Right ventricle myocardium superior (tissue), 1 donor: ENCODE data around the gene DHDH. TPM values are rescaled to one million over a fixed set of nuclear protein-coding genes. Genes with fewer than 3 reads are reported as not detected.

Source experiments
- ATAC-seq: fragments of 200-7000 bp; cut with Tn5 transposase; one replicate; pipeline ENCODE4 v1.9.1; 2020; ENCODE audit warnings: mild to moderate bottlenecking; ENCODE audit not compliant: poor library complexity
- DNase-seq: peaks from one replicate; pipeline ENCODE4 v3.0.0-alpha.2; 2020
- intact Hi-C: fragments of 100-400 bp; cut with DNase I; formaldehyde crosslinking; loops from one replicate; pipeline ENCODE4 v1.11.2; 2022
- total RNA-seq: library from RNA; stranded (reverse); fragmentation: NEBNext Ultra II Directional; extraction: Animal tissue kit (Norgen Biotek cat#: 25700); gene quantifications from one replicate; pipeline ENCODE4 v1.2.1, GENCODE V29; 2021
- donor health status: DM: no; HTN: yes; CAD: no; lungs with severe emphysema.

Gene DHDH
- total RNA-seq, 1 donor from 2014 or later = not detected

DNA sequence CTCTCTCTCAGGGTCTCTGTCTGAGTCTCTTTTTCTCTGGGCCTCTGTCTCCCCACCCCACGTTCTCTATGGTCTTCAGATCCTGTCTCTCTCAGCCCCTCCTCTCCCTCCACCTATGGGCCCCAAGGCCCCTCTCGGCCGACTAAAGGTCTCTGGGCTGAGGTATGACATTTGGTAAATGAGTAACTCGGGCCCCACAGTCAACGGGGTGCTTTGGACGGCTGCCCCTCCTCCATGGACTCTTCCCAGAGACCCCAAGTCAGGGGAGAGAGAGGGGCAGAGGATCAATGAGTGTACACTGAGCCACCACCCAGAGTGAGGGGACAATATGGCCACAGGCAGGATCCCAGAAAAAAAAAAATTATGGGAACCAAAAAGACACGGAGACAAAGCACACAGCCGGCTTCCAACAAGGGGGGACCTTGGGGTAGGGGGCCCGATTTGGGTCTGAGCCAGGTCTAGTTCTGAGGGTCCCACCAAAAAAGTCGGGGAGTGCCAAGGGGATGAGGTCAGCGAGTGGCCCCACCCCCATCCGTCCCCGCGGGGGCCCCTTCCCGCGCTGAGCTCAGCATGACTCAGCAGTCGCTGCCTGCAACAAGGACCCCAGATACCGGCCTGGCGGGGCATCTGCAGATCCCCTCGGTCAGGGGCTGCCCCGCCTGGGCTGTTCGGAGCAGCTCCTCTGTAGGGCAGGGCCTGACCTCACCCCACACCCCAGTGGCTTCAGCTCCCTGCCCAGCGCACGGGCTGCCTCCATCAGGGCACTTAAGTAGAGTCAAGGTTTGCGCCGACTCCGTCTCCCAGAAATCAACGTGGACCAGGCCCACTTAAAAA, 30.1 kb downstream of the DHDH start:
- intact Hi-C loops = no loop called here

DNA sequence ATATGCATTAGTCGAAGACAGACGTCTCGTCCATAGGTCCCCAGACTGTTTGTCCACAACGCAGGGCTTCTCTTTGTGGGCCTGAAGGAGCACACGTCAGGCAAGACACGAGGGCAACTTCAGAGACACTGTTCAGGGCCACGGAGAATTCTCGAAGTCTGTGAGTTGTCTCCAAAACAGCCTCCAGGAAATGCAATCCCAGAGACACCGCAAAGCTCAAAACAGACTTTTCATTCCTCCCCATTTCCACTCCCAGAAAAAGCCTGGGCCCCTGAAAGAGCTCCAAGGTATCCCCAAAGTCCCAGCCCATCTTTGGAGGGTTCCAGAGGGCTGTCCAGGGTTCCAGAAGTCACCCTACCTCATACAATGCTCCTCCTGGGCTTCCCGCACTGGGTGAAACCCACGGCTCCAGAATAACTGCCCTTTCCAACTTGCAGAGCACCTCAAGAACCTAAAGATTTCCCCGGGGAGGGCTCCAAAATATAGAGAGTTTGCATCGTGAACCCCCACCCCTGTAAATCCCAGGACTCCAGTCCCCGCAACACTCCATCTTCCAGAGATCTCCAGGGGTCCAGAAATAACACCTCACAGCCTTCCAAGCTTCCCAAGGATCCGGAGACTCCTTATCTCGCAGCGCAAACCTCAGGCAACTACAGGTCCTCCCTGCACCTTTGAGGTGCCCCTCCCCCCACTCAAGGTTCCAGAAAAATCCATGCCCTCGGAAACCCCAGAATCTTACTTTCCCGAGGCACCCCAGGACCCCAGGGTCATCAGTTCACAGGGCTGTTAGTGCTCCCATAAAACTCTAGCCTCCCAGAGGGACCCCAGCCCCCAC, 30.9 kb downstream of the DHDH start:
- DNase-seq (no peak), ATAC-seq (no peak)
- intact Hi-C loops = loop anchor here (5.0 kb wide), 1 partner anchor 92 kb away; the partner anchor contains the start of gene PPP1R15A

More for the DNA sequence above, 30.1 kb downstream of the DHDH start:
- ATAC-seq (peak; percentile 22), DNase-seq (peak; percentile 85)

DNA sequence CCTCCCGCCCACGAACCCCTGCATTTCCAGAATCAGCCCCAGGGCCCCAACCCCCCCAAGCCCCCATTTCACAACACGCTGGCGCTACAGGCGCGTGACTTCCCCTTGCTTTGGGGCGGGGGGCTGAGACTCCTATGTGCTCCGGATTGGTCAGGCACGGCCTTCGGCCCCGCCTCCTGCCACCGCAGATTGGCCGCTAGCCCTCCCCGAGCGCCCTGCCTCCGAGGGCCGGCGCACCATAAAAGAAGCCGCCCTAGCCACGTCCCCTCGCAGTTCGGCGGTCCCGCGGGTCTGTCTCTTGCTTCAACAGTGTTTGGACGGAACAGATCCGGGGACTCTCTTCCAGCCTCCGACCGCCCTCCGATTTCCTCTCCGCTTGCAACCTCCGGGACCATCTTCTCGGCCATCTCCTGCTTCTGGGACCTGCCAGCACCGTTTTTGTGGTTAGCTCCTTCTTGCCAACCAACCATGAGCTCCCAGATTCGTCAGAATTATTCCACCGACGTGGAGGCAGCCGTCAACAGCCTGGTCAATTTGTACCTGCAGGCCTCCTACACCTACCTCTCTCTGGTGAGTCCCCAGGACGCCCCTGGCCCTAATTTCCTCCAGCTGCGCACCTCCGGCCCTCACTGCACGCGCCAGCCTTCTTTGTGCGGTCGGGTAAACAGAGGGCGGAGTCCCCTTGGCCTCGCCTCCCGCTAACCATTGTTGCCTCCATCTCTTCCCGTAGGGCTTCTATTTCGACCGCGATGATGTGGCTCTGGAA, 31.7 kb downstream of the DHDH start, which contains the start of gene FTL:
TSS of gene FTL (plus strand) at position 270 of the 766 bp plus-strand sequence. CDS start at position 469, 199 bp downstream.
- intact Hi-C loops = loop anchor here (5.0 kb wide), 1 partner anchor 93 kb away; the partner anchor contains the start of gene PPP1R15A
- peak; percentile 87 for ATAC-seq
- DNase-seq = peak; percentile 99

DNA sequence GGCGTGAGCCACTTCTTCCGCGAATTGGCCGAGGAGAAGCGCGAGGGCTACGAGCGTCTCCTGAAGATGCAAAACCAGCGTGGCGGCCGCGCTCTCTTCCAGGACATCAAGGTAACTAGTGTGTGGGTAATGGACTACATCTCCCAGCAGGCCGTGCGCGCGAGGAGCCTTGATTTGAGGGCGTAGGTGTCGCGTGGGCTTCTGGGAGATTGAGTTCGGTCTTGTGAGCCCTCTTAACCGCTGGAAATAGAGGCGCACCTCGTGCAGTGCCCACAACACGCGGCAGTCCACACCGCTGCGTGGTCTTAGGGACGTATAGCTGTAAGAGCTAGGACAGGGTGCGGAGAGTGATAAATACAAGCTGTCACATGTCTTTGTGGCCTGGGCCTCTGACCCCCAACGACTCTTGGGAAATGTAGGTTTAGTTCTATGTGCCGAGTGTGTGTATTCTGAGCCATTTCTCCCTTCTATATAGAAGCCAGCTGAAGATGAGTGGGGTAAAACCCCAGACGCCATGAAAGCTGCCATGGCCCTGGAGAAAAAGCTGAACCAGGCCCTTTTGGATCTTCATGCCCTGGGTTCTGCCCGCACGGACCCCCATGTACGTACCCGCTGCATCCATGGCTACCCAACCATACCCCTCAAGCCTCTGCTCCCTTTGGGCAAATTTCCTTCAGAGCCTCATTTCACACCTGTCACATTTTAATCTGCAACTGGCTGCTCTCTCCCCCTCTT, 32.5 kb downstream of the DHDH start:
- intact Hi-C loops = loop anchor here (5.0 kb wide), 1 partner anchor 94 kb away; the partner anchor contains the start of gene PPP1R15A
- ATAC-seq = peak; percentile 66
- DNase-seq = peak; percentile 94

DNA sequence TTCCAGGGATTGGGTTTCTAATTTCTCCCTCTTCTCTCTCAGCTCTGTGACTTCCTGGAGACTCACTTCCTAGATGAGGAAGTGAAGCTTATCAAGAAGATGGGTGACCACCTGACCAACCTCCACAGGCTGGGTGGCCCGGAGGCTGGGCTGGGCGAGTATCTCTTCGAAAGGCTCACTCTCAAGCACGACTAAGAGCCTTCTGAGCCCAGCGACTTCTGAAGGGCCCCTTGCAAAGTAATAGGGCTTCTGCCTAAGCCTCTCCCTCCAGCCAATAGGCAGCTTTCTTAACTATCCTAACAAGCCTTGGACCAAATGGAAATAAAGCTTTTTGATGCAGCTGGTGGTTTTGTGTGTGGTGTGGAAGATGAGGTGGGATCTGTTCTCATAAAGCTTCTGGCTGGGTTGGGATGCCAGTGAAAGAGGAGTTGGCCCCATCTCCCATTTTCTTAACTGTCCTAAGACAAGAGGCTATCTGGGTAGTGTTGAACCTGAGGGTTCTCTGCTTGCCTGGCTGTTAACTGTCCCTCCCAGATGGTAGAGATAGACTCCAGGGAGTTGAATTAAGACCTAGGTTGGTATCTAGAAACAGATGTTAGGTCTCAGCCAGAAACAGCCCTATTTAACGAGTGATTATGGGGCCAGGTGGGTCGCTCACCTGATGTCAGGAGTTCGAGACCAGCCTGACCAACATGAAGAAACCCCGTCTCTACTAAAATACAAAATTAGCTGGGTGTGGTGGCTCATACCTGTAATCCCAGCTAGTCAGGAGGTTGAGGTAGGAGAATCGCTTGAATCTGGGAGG, 33.2 kb downstream of the DHDH start:
- no peak for DNase-seq
- intact Hi-C loops = loop anchor here (5.0 kb wide), 1 partner anchor 94 kb away; the partner anchor contains the start of gene PPP1R15A

DNA sequence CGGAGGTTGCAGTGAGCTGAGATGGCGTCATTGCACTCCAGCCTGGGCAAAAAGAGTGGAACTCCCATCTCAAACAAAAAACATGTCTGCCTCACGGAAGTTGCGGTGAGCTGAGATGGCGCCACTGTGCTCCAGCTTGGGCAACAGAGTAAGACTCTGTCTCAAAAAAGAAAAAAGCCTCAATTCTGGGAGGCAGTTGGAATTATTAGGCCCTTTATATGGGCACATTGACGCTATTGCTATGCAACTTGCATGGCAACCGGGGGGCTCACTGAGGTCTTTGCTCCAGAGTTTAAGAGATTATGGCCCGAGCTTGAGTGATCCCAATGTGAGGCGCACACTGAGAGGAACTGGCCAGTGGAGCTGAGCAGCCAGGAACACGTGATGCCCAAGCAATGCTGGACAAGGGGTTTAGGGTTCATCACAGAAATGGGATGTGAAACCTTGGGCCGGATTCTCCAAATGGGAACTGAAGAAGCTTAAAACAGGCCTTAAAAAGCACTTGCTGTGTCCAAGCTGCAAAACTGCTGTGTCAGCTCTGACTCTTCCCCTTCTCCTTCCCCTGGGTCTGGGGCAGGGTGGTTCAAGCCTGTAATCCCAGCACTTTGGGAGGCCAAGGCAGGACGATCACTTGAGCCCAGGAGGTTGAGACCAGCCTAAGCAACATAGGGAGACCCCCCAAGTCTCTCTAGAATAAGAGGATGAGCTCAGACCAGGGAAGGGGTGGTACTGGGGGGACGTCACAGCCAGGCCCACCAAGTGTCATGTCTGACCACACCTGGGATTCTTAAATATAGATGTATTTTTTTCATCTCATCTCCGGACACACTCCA, 34.1 kb downstream of the DHDH start:
- DNase-seq (peak; percentile 61), ATAC-seq (peak; percentile 1)

More for the DNA sequence above, 33.2 kb downstream of the DHDH start:
- no peak for ATAC-seq

DNA sequence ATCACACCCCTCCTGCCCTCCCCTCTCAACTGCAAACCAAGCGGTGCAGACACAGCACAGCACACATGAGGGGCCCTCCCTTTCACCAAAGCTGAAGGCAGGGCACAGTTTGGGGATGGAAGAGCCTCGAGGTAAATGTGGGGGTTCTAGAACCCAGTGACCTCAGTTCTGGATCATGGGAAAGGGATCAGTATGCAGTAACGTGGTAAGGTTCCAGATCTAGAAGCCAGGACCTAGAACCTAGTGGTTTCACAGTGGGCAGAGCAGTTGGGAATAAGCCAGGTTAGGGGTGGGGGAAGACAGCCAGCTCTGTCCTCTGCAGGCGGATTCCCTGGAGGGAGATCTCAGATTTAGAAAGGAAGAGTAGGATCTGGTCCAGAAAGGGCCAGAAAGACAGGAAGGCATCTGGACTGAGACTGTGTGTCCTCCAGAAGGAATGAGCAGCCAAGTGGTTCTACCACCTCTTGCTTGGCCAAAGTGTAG, 34.7 kb downstream of the DHDH start:
- intact Hi-C loops = loop anchor here (5.0 kb wide), 1 partner anchor 96 kb away; the partner anchor contains the start of gene PPP1R15A

More for the DNA sequence above, 34.1 kb downstream of the DHDH start:
- intact Hi-C loops = loop anchor here (5.0 kb wide), 1 partner anchor 95 kb away; the partner anchor contains the start of gene PPP1R15A

DNA sequence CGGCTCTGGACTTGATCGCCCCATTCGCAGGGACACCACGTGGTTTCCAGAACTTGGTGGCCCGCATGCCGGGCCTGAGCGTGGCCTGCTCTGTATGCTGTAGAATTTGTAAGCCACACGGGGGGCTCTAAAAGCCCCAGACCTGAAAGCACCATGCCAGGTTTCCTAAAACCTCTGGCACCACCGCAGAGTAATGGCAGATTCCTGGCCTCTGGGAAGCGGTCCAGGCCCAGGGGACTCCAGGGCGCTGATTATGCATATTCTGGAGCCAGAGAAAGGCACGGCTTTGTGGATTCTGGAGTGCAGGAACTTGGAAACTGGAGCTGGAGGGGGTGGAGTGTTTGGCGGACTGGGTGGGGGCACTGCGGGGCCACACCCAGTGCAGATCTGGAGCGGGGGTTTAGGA, 35.3 kb downstream of the DHDH start:
- DNase-seq (peak; percentile 58), ATAC-seq (no peak)
- intact Hi-C loops = loop anchor here (5.0 kb wide), 1 partner anchor 97 kb away; the partner anchor contains the start of gene PPP1R15A

More for the DNA sequence above, 34.7 kb downstream of the DHDH start:
- ATAC-seq = no peak
- no peak for DNase-seq

DNA sequence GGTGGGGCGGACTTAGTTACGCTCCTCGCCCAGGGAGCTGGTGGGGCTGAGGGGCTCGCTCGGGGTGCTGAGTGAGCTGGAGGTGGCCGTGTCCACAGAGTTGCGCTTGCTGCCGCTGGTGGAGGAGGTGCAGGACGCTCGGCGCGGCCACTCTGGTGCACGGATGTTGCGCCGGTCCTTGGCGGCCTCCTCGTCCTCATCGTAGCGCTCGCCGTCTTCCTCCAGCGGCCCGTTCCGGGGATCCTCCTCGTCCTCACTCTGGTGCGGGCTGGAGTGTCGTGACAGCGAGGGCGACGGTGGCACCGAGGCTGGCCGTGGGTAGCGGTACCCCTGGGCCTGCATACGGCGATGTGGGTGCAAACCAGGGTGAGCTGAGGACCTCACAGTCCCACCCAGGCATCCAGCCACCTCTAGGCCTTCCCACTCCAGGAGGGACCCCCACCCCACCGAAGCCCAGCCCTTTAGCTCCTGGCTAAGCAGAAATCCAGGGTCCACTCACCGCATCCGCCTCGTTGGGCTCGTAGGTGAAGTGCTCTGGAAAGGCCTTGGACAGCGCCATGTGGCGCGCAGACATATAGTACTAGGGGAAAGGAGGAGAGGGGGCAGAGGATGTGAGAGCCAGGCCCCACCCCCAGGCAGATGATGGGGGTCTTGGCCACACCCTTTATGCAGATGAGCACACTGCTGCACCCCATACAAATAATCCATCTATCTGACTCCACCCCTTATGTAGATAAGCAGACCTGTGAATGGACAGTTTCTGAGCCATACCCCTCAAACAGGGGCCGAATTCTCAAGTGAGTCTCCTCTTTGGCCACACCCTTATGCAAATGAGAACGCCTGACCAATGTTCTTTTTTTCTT, 36.0 kb downstream of the DHDH start:
- intact Hi-C loops = loop anchor here (5.0 to 10.0 kb wide), 2 partner anchors 97 to 165 kb away; partner anchors contain the start of gene PPP1R15A
- ATAC-seq = no peak
- DNase-seq = no peak

DNA sequence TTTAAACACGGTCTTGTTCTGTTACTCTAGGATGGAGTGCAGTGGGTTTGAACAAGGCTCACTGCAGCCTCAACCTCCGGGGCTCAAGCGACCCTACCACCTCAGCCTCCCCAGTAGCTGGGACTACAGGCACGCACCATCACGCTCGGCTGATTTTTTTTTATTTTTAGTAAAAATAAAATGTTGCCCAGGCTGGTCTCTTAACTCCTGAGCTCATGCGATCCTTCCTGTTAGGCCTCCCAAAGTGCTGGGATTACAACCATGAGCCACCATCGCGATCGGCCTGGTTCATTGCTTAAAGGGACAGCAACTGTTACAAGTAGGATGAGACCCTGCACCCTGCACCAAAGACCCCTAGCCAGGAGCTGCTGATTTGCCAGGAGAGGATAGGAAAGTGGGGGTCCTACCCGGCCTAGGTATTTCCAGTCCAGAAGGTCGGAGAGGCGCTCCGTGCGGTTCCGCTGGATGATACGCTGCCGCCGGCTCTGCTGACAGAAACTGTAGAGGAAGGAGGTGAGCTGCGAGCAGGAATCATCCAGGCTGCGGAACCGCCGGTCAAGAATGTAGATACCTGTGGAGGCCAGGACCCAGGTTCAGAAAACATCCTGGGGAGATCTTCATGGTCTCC, 36.8 kb downstream of the DHDH start:
- DNase-seq (no peak), ATAC-seq (no peak)
- intact Hi-C loops = loop anchor here (10.0 kb wide), 1 partner anchor 165 kb away; no protein-coding TSS in a partner anchor

DNA sequence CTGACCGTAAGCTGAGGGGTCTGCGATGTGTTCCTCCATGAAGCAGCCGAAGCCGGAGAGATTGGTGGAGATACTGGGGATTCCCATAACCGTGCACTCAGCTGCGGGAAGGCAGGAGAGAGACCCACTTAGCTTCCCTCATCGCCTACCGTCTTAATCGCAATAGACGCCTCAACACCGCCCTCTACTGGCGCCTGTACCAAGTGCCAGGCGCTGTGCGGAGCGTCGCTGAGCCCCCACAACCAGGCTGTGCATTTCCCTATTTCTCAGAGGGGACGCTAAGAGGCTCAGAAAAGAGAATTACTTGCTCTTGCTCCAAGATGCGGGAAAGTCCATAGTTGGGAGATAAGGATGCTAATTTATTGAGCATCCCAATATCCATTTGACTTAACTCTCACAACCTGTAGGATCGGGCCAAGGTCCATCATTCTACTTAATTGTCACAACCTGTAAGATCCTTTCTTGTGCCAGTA, 37.5 kb downstream of the DHDH start:
- ATAC-seq (peak; percentile 53), DNase-seq (peak; percentile 91)
- intact Hi-C loops = loop anchor here (10.0 kb wide), 1 partner anchor 166 kb away; no protein-coding TSS in a partner anchor

DNA sequence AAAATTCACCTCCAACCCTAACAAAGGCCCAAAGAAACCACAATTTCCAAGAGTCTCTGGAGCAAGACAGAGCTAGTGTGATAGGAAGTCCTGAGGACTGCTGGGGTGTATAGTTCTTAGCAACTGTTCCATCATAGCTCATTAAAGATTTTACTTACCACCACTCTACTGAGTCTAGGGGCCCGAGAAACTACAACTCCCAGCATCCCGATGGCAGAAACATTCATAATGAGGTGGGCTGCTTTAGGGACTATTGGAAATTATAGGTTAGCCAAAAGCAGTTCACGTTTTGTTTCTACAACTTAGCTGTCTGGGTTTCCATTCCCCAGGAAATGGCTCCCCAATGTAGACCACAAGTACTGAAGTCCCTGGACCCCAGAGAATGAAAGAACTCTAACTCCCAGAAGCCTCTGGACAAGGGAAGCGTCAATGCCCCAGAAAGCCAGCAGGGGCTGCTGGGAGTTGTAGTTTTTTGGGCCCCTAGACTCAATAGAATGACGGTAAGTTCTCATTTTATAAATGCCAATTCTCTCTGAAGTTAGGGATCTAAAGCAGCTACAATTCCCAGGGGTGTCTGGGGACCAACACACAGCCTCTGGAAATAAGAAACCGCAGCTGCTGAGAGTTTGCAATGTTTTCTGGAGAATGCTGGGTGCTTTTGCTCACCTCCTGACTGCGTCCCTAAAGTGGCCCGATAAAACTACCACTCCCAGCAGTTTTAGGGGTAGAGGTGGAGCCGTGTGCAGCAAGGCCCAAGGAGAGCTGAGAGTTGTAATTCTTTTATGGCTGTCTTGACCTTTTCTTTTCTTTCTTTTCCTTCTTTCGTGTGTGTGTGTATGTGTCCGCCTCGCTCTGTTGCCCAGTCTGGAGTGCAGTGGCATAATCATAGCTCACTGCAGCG, 42.7 kb downstream of the DHDH start:
- intact Hi-C loops = loop anchor here (10.0 kb wide), 1 partner anchor 171 kb away; no protein-coding TSS in a partner anchor
- no peak for DNase-seq

DNA sequence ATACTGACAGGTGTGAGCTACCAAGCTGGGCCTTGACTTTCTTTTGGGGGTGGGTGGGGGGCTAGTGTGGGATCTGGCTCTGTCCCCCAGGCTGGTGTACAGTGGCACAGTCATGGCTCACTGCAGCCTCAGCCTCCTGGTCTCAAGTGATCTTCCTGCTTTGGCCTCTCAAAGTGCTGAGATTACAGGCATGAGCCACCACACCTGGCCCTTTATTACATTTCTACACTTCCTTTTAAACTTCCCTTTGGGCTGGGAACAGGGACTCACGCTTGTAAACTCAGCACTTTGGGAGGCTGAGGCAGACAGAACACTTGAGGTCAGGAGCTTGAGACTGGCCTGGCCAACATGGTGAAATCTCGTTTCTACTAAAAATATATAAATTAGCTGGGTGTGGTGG, 43.6 kb downstream of the DHDH start:
- ATAC-seq = no peak
- no peak for DNase-seq
- intact Hi-C loops = loop anchor here (10.0 kb wide), 1 partner anchor 172 kb away; no protein-coding TSS in a partner anchor

More for the DNA sequence above, 42.7 kb downstream of the DHDH start:
- ATAC-seq = no peak
